GM19193 (cell line): ENCODE measurements around the gene KNOP1.

Source experiments
- POLR2A ChIP-seq: IDR thresholded peaks from 4 replicates; pipeline ENCODE4 v1.6.1; 2011; ENCODE audit not compliant: insufficient read depth, insufficient read length; ENCODE audit errors: extremely low read depth

KNOP1 gene

DNA sequence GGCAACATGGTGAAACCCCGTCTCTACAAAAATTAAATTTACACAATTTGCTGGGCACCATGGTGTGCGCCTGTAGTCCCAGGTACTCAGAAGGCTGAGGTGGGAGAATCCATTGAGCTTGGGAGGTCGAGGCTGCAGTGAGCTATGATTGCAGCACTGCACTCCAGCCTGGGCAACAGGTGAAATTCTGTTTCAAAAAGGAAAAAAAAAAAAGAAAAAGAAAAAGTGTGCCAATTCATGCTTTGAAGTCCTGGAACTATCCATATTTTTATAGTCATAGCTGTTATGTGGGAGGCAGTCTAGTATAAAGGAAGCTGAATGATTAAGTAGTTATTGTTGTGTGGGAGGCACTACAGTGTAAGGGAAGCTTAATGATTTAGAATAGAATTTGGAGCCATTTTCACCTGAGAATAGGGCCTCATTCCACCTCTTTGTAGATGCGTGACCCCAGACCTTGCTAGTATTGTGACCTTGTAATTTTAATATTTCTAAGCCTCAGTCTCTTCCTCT is 31.6 kb upstream of the KNOP1 start:
- no peak for TF ChIP-seq POLR2A

DNA sequence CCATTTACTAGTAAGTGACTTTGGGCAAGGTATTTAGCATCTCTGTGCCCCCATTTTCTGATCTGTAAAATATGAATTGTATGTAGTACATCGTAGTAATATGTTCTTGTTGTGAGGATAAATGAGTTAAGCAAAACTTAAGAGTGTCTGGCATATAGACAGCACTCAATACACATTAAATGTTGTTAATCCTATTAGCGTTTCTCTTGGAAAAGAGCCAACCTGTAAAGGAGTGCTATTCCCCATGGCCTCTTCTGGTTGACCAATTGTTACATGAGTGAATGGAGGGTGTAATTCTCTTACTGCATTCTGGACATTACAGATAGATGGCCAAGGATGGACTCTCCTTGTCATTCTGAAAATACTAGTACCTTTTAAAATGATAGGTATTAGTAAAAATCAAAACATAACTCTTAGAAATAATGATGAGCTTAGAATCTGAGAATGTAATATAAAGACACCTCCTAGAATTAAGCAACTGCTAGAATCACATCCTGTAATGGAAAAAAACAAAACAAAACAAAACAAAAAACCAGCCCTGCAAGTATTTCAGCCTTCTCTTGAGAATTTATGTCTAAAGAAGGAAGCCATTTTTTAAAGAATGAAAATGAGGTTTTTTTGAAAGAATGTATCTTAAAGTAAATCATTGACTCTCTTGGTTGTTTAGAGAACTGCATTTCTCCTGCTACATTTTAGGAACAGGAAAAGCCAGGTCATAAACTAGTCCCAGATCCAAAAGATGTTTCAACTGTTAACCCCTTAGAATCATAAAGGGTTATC is 30.6 kb upstream of the KNOP1 start:
- TF ChIP-seq POLR2A, result no peak

DNA sequence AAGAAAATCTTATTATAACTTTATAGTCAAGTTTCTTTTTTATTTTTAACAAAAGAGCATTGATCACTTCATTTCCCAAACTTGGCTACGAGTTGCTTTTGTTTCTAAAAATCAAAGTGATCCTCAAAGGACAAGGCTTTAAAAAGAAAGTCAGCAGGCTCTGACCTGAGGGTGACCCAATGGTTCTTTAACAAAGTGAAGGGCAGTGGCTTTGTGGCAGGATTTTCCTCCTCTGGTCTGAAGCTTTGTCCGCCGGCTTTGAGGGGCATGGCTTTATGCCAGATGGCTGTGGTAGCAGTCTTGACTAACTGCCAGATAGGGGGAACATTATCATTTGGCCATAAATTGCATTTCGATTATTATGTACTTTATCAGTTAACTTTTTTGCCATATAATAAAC is 28.5 kb upstream of the KNOP1 start:
- no peak for TF ChIP-seq POLR2A

DNA sequence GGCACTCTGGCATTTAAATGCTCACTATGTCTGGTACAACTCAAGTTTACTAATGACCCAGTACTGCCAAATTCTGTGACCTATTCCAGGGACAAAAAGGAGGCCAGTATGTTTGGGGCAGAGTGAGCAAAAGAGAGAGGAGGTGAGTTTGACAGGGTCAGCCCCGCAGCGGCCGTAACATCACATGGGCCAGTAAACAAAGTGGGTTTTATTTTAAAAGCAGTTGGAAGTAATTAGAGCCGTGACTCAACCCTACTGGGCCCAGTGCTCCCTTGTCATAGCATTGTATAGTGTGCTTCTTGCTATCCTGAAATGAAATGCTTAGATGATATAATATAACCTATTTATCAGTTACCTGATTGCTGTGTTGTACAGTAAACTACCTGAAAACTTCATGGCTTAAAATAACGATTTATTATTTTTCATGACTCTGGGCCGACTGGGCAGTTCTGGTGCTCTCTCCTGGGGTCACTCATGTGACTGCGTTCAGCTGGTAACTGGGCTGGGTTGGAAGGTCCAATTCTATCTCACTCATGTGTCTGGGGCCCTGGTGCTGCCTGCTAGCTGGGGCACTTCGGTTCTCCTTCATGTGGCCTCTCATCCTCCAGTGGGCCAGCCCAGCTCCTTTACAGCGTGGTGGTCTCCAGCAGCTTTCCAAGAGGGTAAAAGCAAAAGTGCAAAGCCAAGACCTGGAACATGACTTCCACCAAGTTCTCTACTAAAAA is 27.4 kb upstream of the KNOP1 start:
- TF ChIP-seq POLR2A, result no peak

DNA sequence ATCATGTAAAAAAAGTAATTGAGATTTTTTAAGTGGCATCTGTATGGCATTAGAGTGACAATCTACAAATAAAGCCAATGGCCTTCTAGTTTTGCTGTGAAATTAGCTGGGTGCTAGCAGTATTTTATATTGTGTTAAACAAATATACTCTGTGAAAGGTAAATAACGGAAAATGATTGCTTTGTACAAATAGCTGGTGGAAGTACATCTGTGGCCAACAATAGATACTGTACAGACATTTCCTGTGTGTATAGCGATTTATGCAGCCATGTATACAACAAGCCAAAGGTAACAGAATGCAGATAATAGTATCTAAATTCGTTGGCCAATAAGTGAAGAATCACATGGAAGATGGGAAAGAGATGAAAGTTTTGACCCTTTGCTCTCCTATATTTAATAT is 26.6 kb upstream of the KNOP1 start:
- no peak for TF ChIP-seq POLR2A

DNA sequence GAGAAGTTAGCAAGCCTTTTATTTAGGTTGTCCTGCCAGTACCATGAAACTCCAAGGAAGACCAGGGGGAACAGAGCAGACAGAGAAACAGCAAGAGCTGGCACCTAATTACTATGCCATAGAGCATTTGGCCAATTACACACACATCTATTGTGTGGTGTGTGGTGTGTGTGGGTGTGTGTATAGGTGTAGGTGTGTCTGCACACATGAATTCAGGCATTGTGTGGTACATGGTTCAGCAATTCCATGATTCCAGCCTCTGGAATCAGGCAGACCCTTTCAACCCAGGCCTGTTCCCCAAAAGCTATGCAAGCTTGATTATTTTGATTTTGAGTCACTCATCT is 25.8 kb upstream of the KNOP1 start:
- TF ChIP-seq POLR2A, result no peak

DNA sequence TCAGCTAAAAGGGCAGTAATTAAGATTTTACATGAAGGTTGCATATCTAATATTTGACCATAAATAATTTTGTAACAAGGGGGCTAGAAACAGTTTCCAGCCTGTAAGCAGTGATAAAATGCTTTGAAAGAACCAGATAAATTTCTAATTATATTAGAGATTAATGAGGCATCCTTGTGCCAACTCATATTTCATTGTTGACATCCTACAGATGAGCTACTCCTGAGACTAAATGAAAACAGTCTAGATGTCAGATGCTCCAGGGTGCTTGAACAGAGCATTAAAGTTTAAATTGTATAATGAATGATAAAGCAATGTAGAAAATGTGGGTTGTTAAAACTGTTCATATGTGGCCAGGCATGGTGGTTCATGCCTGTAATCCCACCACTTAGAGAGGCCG is 23.3 kb upstream of the KNOP1 start:
- no peak for TF ChIP-seq POLR2A

DNA sequence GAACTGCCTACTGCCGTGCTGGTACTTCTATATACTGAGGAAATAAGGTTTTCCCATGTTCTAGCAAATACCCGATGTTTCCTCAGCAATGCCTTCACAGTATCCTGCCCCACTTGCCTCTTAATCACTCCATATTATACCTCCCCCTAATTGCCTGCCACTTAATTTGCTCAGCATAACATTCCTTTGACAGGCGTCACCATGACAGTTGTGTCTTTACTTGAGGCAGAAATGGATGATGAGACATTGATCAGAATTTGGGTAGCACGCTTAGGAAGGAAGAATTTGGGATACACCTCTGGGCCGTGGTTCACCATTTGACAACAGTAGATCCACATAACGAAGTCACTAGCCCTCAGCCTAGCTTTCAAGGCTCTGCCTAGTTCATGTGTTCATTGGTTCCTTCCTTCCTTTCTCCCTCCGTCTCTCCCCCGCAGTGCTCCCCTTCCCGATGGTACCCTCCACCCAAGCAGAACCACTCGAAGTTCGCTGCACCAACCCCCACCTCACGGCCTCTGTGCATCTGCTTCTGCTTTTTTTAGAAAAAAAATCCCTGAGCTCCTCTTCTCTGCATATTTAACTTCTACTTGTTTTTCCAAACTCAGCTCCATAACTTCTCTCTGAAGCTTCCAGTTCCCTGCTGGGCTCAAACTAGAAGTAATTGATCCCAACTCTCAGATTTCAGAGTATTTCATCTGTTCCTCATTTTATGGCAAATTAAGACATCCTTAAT is 19.4 kb upstream of the KNOP1 start:
- TF ChIP-seq POLR2A, result no peak

DNA sequence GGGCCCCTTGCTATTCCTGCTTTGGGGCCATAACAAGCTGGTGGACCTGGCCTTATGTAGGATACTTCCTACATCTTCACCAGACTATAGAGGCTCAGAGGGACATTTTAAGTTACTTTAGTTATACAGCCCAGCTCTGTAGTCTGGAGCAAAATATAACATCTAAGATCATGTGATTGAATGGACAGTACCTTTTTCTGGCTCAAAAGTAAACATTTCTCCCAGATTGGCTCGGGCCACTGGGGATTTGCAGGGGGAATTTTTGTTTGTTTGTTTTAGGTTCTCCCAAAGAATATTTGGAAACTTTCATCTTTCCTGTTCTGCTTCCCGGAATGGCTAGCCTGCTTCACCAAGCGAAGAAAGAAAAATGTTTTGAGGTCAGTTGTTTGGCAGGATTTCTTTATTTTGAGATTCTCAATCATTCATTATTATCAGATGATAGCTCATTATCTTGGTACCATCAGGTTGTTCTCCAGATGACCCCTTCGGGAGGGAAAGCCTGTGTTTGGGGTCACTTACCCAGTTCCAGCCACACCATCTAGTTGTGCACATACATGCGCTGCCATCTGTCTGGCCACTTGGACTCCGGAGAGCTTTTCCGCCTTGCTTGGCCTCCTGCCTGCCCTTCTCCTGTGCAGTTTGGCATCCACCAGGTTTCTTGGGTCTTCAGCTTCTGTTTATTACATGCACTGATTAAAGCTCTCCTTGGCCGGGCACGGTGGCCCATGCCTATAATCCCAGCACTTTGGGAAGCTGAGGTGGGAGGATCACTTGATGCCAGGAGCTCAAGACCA is 17.2 kb upstream of the KNOP1 start:
- no peak for TF ChIP-seq POLR2A

DNA sequence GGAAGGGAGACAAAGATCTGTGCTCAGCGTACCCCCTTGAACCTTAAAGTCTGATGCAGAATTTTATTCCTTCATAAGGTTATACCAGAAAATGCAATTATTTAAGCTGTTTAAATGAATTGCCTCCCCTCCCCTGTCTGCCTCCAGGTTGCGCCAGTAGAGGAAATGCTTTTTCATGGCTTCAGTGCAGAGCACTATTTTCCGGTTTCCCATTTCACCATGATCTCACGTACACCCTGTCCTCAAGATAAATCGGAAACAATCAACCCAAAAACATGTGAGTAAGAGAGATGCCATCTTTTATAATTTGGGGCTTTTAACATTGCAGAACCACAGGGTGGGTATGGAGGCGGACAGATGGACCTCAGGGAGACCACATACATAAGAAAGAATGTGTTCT is 15.5 kb upstream of the KNOP1 start:
- TF ChIP-seq POLR2A, result no peak

DNA sequence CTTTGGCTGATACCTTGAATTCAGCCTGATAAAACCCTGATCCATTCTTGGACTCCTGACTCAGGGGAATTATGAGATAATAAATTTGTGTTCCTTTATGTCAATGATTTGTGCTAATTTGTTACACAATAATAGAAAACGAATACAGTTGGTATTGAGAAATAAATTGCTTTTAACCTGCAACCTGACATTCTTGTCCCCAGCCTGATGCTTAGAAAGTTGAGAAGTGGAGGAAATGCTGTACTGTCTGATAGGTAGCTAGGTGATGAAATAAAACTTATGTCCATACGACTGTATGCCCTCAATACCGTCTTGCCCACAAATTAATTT is 10.6 kb upstream of the KNOP1 start:
- no peak for TF ChIP-seq POLR2A

DNA sequence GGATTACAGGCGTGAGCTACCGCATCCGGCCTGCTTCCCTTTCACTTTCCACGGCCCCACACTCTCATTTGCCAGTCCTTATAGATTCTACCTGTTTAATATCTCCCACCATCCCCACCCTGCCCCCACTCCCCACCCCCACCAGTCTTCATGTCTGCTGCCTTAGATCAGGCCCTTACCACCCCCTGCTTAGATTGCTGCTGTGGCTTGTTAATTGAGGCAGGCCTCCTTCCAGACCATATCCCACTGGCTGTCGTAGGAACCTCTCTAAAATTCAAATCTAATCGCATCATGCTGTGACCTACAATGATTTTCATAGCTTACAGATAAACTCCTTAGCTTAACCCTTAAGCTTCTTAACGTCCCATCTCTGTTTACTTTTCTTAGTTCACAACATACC is 5.0 kb upstream of the KNOP1 start:
- TF ChIP-seq POLR2A, result no peak

DNA sequence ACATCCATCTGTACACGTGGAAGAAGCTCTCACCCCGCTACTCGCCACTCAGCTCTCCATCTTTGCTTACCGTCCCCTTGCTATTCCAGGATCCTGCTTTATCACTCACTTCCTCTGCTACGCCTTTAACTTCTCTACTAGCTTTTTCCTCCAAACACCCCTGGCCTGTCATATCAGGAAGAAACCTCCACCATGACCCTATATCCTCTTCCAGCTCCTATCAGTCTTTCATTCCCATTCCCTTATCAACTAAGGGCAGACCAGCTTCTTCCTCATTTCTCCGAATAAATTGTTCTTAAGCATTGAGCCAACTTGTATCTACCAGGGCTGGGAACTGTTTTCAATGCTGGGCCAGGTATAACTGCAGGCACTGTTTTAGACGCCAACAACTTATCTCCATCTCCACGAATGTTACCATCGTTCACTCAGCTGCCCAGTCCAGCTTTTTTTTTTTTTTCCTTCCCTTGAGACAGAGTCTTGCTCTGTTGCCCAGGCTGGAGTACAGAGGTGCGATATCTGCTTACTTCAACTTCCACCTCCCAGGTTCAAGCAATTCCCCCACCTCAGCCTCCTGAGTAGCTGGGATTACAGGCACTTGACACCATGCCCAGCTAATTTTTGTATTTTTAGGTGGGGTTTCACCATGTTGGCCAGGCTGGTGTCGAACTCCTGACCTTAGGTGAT is 4.4 kb upstream of the KNOP1 start:
- no peak for TF ChIP-seq POLR2A

DNA sequence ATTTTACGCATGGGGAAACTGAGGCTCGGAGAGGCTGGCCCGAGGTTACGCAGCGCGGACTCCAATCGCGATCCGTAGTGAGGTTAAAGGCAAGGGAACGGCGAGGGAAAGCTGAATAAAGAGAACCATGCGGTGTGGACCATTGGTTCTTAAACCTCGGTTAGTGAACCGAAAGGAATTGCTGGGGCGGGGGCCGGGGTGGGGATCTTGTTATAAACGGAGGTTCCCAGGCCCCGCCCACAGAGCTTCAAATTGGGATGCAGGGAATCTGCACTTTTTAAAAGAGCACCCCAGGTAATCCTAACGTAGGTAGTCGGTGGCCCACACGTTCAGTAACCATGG is 568 bp upstream of the KNOP1 start:
- no peak for TF ChIP-seq POLR2A
